HG03159 (cell line): ENCODE results near the gene CHCHD5.
"Not testable (repeated sequence)": the region's sequence is repeated elsewhere in the genome, so short reads cannot be mapped to it uniquely, and the experiment has no call there.

Source experiments
- ATAC-seq: cut with Tn5 transposase; IDR thresholded peaks from one replicate; pipeline ENCODE4 v1.9.1; 2021; ENCODE audit warnings: mild to moderate bottlenecking, moderate library complexity; ENCODE audit not compliant: unreplicated experiment

CHCHD5 gene, protein sequence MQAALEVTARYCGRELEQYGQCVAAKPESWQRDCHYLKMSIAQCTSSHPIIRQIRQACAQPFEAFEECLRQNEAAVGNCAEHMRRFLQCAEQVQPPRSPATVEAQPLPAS

DNA sequence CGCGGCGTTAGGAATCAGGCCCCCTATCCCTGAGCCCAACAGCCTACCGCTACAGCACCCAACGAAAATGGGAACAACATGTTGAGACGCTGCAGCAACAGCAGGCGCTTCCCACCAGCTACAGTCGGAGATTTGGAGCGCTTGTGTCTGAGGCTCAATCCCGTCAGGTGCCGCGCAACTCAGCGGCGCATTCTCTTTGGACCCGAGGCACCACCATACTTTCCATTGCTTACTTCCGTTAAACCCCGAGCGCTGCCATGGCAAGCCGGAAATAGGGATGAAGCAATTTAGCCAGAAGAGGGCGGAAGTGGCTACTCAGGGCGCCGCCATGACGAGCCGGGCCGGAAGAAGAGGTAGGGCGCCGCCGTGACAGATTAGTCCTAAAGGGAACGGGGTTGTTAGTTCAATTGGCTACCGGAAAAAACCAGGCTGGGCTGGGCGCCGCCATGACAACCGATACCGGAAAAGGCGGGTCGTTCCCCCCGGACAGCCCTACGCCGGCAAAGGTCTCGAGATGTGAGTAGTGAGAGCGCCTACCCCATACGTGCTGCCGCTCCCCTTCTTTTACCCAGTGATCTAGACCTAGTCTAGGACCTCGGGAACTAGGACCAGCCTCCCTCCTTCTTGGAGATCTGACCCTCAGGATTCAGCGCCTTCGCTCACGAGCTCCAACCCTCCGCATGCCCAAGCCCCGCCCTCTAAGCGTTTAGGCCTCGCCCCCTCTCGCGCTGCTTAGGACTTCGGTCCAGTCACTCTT lies at the start of gene CHCHD5:
CHCHD5 (plus strand) TSS at position 476 of the 757 bp plus-strand sequence; CDS start at position 515, 39 bp downstream.
- peak; percentile 82 for ATAC-seq

DNA sequence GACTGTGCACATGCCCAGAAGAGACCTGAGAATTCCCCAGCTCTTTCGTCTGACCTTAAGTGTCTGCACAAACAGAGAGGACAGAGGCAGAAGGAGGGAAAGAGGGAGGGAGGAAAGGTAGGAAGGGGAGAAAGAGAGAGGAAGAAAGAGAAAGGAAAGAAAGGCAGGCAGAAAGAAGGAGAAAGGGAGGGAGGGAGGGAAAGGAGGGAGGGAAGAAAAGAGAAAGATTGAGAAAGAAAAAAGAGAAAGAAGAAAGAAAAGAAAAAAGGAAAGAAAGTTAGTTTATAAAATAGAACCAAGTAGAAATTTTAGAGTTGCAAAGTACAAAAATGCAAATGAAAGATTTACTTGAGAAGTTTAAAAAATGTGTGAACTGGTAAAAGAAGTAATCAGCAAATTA lies 49.6 kb upstream of the CHCHD5 start:
- ATAC-seq: no peak

DNA sequence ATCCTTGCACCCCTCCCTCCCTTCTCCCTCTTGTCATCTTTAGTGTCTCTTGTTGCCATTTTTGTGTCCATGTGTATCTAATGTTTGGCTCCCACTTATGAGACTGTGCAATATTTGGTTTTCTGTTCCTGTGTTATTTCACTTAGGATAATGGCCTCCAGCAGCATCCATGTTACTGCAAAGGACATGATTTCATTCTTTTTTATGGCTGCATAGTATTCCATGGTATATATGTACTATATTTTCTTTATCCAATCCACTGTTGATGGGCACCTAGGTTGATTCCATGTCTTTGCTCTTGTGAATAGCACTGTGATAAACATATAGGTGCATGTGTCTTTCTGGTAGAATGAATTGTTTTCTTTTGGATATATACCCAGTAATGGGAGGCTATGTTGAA lies 47.7 kb upstream of the CHCHD5 start:
- ATAC-seq: not testable (repeated sequence)

DNA sequence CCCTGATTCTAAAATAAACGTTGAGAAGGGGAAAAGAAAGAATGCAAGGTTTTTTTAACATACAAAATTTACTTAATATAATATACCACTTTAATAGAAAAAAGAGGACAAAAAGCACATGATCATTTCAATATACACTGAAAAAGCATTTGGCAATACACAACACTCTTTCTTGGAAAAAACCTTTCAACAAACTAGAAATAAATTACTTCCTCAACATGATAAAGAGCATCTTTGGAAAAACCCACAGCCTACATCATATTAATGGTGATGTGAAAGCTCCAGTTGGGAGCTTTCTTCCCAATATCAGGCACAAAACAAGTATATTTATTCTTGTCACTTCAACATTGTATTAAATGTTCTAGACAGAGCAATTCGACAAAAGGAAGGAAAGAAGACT lies 45.1 kb upstream of the CHCHD5 start:
- no peak for ATAC-seq

DNA sequence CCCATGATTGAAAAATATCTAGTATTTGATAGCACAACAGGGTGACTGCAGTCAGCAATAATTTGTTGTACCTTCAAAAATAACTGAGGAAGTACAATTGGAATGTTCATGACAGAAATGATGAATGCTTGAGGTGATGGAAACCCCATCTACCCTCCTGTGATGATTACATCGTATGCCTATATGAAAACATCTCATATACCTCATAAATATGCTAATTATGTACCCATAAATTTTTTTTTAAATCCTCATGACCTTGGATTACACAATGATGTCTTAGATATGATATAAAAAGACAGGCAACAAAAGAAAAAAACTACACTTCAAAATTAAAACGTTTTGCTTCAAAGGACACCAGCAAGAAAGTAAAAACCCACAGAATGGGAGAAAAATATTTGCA lies 43.5 kb upstream of the CHCHD5 start:
- ATAC-seq: no peak

DNA sequence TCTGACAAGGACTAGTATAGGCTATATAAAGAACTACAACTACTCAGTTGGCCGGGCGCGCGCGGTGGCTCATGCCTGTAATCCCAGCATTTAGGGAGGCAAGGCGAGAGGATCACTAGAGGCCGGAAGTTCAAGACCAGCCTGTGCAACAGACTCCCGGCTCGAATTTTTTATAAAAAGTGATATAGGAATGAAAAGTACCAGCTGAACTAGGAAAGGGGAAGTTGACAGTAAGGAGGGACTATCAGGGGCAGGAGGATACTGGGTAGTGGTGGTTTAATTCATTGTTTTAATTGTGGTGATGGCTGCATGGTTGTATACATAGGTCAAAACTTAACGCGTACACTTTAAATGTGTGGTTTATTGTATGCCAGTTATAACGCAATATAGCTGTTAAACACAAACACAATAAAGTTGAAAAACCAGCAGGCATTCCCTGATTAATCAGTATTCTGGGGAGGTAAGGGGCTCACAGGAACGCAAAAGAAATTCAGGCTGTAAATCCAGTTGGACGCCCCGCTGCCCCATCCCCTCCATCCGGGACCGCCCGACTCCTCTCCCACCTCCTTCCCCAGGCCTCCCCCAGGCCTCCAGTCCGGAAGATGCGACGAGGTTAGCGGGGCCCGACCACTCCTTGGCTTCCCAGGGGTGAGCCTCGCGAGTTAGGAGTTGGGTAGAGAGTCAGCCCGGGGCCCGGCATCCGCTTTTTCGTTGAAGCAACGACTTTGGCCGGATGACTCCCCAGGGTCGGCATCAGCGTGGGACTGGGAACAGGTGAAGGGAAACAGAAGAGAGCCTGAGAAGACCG lies 42.9 kb upstream of the CHCHD5 start:
- peak; percentile 58 for ATAC-seq

DNA sequence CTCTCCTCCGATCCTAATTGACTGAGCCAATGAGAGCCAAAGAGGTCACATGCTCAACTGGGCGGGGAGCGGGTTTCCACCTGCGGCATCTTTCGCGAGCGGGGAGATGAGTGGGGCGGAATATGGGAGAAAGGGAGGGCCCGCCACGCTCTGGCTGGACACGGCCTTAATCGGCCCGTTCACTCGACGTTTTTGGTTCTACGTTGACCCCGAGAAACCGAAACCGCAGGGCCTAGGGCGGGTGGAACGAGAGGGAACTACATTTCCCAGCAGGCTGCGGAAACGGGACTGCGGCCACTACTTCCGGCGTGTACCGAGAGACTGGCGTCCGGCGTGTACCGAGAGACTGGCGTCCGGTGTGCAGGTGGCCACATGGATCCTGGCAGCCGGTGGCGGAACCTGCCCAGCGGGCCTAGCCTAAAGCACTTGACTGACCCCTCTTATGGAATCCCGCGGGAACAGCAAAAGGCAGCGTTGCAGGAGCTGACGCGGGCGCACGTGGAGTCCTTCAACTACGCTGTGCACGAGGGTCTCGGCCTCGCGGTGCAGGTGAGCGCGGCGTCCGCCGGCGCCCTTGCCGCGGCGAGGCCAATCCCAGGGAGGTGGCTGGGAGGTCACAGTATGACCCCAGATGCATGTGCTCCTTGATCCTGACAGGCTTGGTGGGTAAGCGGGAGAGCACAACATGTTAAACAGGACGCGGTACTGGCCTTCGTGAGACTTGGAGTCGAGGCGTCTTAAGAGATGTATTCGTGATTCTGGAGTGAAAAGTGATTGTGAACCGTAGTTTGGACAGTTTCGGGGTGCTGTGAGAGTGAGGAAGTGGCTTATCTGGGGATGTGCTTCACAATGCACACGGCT lies 42.1 kb upstream of the CHCHD5 start, which contains the start of gene POLR1B:
POLR1B (plus strand) TSS at position 343 of the 861 bp plus-strand sequence; CDS start at position 373, 30 bp downstream.
- peak; percentile 72 for ATAC-seq

DNA sequence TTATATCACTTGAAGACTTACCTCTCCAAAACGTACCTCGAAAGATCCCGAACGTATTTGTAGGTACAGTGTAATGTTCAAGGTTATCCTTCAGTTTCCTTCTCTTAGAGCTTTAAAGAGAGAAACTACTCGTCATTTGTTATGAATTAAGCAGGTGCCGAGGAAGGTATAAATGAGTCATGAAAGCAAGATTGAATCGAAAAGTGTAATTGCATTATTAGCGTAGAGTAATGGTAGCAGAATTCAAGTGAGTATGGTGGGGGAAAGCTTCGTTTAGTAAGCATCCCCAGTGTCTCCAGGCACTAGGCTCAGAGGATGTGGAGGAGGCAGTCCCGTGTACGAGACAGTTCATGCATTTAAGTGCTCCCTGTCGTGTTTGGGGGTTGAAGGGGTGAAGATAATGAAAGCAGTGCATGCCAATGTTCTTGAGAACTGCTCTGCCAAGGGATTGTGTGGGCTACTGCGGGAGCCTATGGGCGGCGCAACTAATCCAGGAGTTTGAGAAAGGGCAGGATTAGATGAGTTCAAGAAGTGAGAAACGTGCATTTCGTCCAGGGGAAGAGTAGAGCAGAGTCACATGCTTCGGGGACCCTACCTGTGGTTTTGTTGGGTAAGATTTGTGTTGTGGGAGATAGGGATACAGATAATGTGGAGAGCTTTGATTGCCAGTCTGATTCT lies 41.3 kb upstream of the CHCHD5 start:
- peak; percentile 0 for ATAC-seq

DNA sequence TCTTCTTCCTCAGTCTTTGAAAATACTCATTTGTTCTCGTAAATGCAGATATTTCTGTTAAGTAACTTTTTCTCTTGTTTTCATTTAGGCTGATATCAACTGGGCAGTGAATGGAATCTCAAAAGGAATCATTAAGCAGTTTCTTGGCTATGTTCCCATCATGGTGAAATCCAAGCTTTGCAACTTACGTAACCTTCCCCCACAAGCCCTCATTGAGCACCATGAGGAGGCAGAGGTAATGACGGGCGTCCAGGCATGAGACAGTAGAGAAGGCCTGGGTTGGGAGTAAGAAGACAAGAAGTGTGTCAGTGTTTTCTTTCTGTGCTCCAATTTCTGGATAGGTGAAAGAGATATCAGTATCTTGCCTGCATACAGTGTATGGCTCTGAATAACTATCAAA lies 37.1 kb upstream of the CHCHD5 start:
- ATAC-seq: no peak

DNA sequence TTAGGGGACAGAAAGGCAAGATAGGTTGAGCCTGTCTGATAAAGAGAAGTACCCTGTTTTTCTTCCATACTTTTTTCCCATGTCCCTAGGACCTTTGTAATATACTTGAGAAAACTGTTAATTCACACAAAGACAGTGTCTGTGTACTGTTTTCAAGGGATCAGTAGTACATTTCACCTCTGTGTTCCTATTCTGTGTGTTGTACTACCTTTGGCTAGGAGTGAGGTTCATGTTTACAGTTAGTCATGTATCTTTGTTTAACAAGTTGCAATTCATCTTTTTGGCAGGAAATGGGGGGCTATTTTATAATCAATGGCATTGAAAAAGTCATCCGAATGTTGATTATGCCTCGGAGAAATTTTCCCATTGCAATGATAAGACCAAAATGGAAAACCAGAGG lies 35.4 kb upstream of the CHCHD5 start:
- no peak for ATAC-seq

DNA sequence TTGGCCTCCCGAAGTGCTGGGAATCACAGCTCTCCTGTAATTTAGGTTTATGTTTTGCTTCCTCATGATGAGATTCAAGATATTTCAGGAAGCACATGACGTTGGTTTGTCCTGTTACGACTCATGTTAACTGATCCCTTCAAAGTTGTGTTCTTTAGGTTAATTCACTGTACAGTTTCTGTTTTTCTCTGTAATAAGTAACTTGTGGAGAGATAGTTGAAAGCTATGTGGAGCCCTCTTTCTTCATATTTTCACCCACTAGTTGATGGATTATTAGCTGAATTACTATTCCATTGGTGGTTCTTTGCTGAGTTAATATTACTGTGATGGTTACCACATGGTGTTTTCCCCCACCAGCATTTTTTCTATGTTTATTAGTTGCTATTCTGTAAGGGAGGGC lies 18.3 kb upstream of the CHCHD5 start:
- ATAC-seq: peak; percentile 63

DNA sequence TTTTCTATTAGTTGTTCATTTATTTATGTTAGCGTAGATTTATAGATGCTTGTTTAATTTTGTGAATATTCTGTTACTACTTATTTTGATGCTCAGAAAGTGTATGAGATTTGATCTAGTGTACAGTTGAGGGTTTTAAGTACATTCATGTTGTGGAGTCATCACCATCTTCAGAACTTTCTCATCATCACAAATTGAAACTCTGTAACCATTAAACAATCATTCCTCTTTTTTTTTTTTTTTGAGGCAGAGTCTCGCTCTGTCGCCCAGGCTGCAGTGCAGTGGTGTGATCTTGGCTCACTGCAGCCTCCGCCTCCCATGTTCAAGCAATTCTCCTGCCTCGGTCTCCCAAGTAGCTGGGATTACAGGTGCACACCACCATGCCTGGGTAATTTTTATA lies 17.9 kb upstream of the CHCHD5 start:
- ATAC-seq: peak; percentile 10

DNA sequence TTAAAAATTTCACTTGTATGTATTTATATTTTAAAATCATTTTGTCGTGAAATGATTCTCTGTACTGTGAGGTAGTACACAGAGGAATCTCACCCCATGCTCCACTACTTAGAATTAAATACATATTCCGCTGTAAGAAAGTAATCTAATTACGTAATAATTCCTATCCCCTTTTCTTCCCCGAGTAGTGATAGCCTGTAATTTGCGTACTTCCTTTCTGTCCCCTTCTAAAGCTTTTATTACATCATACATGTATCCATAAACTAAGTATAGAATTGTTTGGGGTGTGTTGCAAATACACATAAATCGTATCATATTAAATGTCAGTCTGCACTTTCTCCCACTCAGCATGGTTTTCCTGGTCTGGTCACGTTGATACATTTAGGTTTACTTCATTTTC lies 12.4 kb upstream of the CHCHD5 start:
- ATAC-seq: no peak

DNA sequence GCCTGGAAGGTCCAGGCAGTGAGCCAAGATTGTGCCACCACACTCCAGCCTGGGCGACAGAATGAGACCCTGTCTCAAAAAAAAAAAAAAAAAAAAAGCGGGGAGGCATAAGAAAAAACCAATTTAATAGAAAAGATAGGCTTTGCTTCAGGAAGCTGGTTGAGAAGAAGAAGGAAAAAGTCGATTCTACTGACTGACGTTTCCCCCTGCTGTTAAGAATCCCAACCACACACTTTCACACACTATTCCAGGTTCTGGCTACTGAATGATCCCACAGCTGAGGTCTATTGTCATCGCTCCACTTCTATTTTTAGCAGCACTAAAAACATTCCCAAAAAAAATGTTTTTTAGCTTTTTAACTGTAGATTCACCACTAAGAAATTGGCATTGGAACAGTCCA lies 6.7 kb upstream of the CHCHD5 start:
- no peak for ATAC-seq

DNA sequence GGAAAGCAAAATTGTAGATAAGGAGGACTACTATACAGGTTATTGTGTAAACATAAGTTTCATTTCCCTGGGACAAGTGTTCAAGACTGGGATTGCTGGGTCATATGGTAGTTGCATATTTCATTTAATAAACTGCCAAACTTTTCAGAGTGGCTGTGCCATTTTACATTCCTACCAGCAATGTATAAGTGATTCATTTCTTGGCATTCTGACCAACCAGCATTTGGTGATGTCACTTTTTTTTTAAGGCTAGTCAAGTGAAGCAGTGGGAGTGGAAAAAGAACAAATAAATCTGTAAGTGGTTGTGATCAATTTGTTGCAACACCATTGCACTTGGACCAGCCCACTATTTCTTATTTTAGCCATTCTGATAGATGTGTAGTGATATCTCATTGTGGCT lies 5.2 kb upstream of the CHCHD5 start:
- no peak for ATAC-seq

DNA sequence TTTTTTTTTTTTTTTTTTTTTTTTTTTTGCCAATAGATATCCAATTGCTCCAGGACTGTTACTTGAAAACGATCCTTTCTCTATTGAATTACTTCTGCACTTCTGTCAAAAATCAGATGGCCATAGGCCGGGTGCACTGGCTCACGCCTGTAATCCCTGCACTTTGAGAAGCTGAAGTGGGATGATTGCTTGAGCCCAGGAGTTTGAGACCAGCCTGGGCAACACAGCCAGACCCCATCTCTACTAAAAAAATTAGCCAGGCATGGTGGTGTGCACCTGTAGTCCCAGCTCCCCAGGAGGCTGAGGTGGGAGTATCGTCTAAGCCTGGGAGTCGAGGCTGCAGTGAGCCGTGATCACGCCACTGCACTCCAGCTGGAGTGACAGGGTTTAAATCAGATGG lies 4.3 kb upstream of the CHCHD5 start:
- ATAC-seq: no peak

DNA sequence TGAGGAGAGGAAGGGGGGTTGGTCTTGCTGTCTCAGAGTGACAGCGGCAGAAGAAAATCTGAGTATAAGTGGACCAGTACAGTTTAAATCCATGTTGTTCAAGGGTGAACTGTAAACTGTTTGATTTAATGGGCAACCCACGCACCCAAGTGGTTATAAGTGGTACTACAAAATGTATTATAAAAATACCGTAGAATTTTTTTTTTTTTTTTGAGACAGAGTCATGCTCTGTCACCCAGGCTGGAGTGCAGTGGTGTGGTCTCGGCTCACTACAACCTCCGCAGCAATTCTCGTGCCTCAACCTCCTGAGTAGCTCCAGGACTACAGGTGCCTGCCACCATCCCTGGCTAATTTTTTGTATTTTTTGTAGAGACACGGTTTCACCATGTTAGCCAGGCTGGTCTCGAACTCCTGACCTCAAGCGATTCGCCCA lies 2.1 kb upstream of the CHCHD5 start:
- no peak for ATAC-seq

DNA sequence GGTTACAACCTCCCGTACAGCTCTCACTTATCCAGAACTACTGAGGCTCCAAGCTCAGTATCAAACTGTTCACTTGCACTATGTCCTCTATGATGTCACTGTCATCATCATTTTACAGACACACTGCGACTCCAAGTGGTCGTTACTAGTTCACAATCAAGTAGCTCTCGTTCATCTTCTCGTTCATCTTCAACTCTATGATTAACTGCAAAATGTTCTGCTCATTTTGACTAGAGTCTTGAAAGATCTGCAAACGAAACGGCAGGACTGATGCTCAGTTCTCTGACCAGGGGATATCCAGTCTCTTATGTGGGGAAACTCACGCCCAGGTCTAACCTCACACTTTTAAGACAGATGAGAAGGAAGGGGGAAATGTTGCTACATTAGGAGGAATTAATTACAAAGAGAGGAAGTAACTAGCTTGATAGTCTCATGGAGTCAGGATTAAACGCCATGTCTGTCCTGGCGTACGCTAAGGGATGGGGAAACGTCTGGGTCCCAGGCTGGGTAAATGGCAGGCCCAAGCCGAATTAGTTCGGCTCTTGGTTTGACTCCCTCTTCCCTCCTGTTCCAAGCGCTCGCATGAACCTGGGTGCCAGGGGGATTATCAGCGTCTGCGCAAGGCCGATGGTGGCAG lies 794 bp upstream of the CHCHD5 start:
- no peak for ATAC-seq

DNA sequence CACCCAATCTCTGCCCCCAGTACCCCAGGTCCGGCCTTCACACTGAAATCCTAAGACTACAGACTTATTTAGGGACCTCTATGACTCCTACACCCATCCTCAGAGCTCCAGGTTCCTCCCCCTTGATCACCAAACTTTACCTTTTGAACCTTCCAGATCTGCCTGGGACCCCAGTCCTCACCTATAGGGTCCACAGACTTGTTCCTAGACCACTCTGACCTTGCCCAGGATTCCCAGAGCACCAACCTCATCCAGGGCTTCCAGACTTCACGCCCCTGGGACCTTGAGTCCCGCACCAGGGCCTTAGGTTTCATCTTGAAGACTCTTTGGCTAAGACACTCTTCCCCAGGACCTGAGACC lies 462 bp downstream of the CHCHD5 start:
- ATAC-seq: no peak

DNA sequence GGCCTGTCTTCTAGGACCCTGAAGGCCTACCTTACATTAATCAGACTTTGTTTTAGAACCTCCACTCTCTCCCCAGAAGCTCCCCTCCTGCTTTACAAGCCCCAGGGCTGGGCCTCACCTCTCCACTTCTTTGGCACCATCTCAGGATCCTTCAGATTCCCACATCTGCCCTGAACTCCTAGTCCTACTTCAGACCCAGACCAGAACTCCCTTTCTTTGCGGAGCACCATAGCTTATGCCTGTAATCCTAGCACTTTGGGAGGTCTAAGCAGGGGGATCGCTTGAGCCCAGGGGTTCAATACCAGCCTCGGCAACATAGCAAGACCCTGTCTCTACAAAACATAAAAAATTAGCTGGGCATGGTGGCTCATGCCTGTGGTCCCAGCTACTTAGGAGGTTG lies 991 bp downstream of the CHCHD5 start:
- no peak for ATAC-seq
